Measurements from ENCODE around the gene MORC3.

DNA sequence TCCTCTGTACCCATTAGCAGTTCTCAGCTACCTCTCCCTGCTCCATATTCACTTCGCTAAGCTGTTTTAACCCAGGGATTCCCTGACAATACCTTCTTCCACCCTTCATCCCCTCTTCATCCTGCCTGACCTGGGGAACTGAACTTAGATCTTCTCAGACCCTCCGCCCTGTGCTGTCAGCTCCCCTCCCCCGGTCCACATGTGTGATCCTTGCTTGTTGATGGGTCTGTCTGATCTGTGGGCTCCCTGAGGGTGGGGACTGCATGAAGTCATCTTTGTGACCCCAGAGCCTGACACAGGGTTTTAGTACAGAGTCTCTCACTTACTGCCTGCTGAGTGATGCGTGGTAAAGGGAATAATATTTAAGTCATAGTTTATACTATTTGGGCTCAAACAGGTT lies 77.0 kb downstream of the MORC3 start:
- TF ChIP-seq CTCF (IDR thresholded peaks at IDR 0.05) (no peak), POLR2A (IDR thresholded peaks at IDR 0.05) (no peak)
